Measurements from ENCODE around the gene HCST.

DNA sequence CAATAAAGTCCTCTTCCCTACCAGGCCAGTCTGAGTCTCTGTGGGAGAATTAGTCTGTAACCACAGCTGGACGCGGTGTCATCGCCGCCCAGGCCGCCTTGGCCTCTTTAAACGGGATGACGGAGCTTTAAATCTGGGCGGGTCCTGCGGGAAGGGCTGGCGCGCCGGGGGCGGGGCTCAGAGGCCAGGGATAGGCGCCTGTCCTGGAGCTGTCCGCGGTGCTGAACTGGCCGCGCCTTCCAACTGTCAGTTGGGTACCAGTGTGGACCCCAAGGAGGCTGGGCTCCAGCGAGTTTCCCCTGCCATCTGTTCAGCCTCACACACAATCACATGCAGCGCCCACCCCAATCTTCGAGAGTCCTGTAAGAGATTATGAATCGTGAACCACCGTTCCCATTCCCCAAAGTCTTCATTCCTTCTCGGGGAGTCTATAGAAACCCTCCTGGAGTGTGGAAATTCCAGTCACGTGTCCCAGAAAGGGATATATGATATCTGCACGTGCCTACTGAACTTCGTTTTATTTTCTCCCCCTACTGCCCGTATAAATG, 22.5 kb upstream of the HCST start:
- TF ChIP-seq, protein P1, sequence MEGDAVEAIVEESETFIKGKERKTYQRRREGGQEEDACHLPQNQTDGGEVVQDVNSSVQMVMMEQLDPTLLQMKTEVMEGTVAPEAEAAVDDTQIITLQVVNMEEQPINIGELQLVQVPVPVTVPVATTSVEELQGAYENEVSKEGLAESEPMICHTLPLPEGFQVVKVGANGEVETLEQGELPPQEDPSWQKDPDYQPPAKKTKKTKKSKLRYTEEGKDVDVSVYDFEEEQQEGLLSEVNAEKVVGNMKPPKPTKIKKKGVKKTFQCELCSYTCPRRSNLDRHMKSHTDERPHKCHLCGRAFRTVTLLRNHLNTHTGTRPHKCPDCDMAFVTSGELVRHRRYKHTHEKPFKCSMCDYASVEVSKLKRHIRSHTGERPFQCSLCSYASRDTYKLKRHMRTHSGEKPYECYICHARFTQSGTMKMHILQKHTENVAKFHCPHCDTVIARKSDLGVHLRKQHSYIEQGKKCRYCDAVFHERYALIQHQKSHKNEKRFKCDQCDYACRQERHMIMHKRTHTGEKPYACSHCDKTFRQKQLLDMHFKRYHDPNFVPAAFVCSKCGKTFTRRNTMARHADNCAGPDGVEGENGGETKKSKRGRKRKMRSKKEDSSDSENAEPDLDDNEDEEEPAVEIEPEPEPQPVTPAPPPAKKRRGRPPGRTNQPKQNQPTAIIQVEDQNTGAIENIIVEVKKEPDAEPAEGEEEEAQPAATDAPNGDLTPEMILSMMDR (IDR thresholded peaks at IDR 0.05; ENCODE audit: insufficient read depth, low read depth, low read length): no peak
- no peak for TF ChIP-seq EZH2 (IDR thresholded peaks at IDR 0.05; ENCODE audit: insufficient read depth, low read length)
